NCI-H69 (cell line): Measurements from ENCODE around the gene KHDRBS2.

Experiments
- DNase-seq: peaks from one replicate; lab custom pipeline; 2025; lab: John Stamatoyannopoulos, UW

The KHDRBS2 gene

GRCh38 chr6:62285612-62286469 is at the start of gene KHDRBS2:
TSS of gene KHDRBS2 (minus strand) at chr6:62286225.
- peak; percentile 75 for DNase-seq

- DNase-seq = no peak
Measured at GRCh38 chr6:62328607-62329006, 42.6 kb upstream of the KHDRBS2 start.

- no peak for DNase-seq
Measured at GRCh38 chr6:62324834-62325233, 38.8 kb upstream of the KHDRBS2 start.

- no peak for DNase-seq
Measured at GRCh38 chr6:62323818-62324431, 37.9 kb upstream of the KHDRBS2 start.

DNA sequence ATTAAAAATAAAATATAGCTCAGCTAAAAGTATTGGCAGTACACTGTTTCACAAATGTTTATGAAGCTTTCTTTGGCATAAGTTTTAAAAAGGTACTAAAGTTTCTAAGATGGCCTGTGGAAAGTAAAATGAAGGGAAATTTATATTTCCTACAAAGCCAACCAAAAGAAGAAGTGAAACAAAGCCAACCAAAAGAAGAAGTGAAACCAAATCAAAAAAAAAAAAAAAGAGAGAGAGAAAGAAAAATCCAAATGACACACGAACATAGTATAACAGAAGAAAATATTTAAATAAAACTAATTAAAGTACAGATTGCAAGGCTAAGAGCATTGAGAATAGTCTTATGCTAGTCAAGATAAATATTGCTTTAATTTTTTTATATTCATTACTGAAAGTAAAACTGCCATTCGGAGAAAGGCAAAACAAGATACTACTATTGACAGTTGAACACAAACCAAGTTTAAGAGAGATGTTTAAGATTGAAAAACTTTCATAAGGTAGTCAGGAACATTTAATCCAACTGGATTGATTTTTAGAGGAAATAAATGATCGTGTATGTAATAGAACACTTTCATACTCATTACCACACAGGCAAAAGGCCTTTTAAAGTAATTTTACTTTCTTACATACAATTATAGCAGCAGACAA is 12.8 kb upstream of the KHDRBS2 start:
- DNase-seq = no peak

GRCh38 chr6:62296541-62296940 is 10.5 kb upstream of the KHDRBS2 start:
- no peak for DNase-seq

- no peak for DNase-seq
Measured at GRCh38 chr6:62288974-62289373, 2.9 kb upstream of the KHDRBS2 start.

DNA sequence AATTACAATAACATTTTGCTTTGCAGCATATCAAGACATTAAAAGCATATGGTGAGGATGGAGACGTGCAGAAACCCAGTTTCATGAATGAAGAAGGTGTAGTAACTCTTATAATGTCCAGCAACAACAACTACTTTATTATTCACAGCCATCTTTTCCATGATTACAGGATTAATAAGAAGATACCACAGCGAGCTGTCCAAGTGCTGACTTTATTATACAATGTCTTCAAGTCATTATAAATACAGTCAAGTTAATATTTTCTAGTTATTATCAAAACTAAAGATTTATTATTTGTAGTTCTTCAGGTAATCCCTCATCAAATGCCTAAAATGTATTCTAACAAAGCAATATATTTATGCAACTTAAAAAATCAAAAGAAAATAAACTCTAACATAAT is 2.5 kb upstream of the KHDRBS2 start:
- no peak for DNase-seq

GRCh38 chr6:62286470-62286843 is 432 bp upstream of the KHDRBS2 start:
- DNase-seq = peak; percentile 54

DNA sequence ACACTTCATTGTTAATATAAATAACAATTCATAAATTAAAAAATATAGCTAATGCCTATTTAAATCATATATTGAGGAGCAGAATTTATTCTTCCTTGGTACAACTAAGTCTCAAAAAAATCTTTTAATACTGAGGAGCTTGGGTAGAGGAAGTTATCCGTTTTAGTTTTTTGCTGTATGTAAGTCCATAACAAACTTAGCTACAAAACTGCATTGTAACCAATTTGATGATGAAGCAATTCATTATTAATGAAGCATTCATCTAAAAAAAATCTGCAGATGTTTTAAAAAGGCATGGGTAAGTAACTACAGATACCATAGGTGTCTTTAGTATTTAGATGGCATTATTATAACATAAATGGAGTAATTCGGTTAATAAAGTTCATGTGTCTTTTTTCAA is 1.3 kb downstream of the KHDRBS2 start:
- DNase-seq = no peak

- peak; percentile 19 for DNase-seq
Measured at GRCh38 chr6:62283796-62284411, 2.1 kb downstream of the KHDRBS2 start.

DNA sequence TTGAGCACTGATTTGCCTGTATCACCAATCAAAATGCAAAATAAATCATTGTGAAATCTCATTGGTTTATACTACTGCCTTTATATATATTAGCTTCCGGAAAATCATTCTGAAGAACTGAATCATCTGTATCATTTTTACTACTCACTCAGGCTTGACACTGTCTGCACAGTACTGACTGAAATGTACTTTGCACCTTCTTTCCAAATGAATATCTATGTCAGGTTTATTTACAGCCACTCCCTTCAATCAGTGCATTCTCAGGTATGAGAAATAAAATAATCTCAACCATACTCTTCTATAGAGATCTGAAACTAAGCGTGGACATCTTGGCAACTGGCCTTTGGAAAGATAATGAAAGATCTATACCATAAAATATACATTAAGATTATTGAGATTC is 2.7 kb downstream of the KHDRBS2 start:
- no peak for DNase-seq

- DNase-seq = no peak
Measured at GRCh38 chr6:62280099-62280498, 5.9 kb downstream of the KHDRBS2 start.

- DNase-seq = no peak
Measured at GRCh38 chr6:62272114-62272513, 13.9 kb downstream of the KHDRBS2 start.

DNA sequence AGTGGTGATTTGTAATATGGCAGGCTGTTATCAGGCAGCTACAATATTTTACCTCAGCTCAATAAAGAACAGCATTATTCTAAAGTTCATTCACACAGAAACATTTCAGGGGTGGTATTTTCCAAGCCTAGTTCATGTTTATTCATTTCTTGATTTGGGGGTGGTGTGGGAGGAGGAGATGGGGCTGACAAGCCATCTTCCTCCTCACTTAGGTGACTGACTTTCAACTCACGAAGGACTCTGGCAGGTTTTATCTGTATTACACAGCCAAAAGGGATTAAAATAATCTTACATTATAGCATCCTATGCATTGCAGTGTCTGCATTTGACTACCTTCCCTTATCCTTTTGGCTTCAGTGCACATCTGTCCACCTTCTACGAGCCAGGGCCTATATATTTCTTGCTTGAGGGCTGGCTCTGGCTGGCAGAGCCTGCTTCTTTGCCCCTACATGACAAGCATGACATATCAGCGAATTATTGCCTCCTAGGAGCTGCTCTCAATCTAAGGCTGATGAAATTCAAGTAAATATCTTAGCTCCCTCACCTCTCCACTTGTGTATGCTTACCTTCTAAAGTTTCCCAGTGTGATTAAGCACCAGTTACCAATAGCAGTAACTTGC is 20.0 kb downstream of the KHDRBS2 start:
- DNase-seq = no peak

GRCh38 chr6:62262283-62262682 is 23.7 kb downstream of the KHDRBS2 start:
- no peak for DNase-seq

DNA sequence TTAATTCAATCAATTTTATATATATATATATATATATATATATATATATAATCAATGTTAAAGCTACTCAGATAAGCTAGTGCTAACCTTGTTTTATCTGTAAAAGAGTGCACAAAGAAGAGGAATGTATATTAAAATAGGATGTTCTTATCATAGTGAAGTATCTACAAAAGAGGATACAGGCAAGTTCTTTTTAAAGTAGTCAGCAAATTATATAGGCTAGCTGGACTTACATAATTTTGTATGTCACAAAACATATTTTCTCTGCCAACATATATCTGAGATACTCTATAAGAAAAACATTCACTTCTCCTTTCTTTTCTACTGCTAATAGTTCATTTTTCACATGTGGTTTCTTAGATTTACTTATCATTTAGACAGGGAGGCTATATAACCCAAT is 39.9 kb downstream of the KHDRBS2 start:
- no peak for DNase-seq

GRCh38 chr6:62236784-62237183 is 49.2 kb downstream of the KHDRBS2 start:
- no peak for DNase-seq

DNA sequence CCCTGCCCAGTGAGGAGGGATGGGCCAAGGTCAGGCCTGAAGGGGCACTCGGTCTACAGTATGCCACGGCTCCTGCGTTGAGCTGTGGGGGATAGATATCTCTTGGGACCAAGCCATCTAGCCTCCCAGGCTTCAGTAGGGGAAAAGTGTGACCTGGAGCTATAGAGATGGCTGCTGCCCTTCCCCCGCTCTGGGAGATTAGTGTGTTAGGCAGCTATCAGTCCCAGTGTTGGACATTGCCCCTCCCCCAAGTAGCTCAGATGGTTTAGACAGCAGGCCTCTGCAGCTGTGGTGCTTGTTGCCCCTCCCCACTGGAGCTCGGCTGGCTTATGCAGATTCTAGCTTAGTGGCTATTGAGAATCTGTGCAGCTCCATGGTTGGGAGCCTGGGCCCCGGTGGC is 56.8 kb downstream of the KHDRBS2 start:
- no peak for DNase-seq

GRCh38 chr6:62217866-62218265 is 68.2 kb downstream of the KHDRBS2 start:
- no peak for DNase-seq

DNA sequence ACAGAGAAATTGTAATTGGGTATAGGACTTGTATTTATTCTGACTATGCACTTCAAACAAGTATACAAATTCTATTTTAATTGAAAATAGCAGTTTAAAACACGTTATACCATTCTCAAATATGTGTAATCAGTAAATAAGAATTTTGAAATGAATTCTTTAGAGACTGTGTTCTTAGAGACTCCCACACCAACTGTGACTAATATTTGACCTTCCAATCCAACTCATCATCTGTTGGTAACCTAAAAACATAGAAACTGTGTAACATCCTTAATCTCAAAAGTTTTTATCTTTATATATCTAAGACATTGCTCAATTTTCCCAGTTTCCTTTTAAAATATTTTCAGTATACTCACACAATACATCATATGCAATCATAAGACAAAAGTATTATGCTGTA is 83.9 kb downstream of the KHDRBS2 start:
- no peak for DNase-seq

- DNase-seq = no peak
Measured at GRCh38 chr6:62192593-62192992, 93.4 kb downstream of the KHDRBS2 start.
